Spleen (tissue), 7 donors: ENCODE measurements around the gene ASCL5.

Experiments used
- CTCF ChIP-seq, 11 experiments: fragments of 200-600 bp in 7 of 11; fragments of 450-650 bp in 4 of 11; sonication (generic) in 4 of 11; IDR thresholded peaks in 8 of 11; conservative IDR thresholded peaks in 3 of 11; 1 replicate in 7 of 11; 2 replicates in 4 of 11; pipeline versions ENCODE4 v1.4.0 to v1.8.0; 2016 to 2021; ENCODE audit warnings: antibody characterized with exemption in 11 of 11, inconsistent platforms in 4 of 11, mild to moderate bottlenecking in 1 of 11
- POLR2A ChIP-seq, 3 donors: fragments of 450-650 bp; IDR thresholded peaks; one replicate each; pipeline ENCODE4 v1.5.1; 2017; ENCODE audit warnings: antibody characterized with exemption in 3 of 3, mild to moderate bottlenecking in 1 of 3
- donor health status: DM: no; HTN: no; CAD: no; lungs with moderate emphysema.
- donor health status: DM: no; HTN: no; CAD: no.
- donor health status: DM: no; HTN: no; CAD: no.

- no peak for TF ChIP-seq CTCF (IDR thresholded peaks at IDR 0.05 in 8 of 11, conservative IDR thresholded peaks at IDR 0.05 in 3 of 11)
- no peak for TF ChIP-seq POLR2A (IDR thresholded peaks at IDR 0.05)
These were observed 46.8 kb upstream of the ASCL5 start for GRCh38 chr1:201173736-201174135.
